Activated B cell treated with CpG ODN at 0.5 μM for 24 hours (primary cell): ENCODE measurements around the gene PARP6. TPM values are rescaled to one million over a fixed set of nuclear protein-coding genes. Genes with fewer than 3 reads are reported as not detected.

Source experiments
- ATAC-seq: fragments of 200-7000 bp; cut with Tn5 transposase; one replicate; pipeline ENCODE4 v1.10.0; 2021; ENCODE audit warnings: low read depth, mild to moderate bottlenecking, moderate library complexity
- CTCF ChIA-PET: fragments of 350-600 bp; sonication (Branson Sonifier 250); formaldehyde crosslinking; loops from one replicate; lab custom pipeline; 2021; ENCODE audit warnings: antibody characterized with exemption; lab: Charles Lee
- POLR2A ChIA-PET: fragments of 350-600 bp; sonication (Branson Sonifier 250); formaldehyde crosslinking; loops from one replicate; lab custom pipeline; 2021; ENCODE audit warnings: antibody characterized with exemption; lab: Charles Lee
- DNase-seq: peaks from one replicate; pipeline ENCODE4 v3.0.0; 2022
- H3K27ac Mint-ChIP-seq: one replicate; pipeline ENCODE4 v1.8.0; 2020; ENCODE audit warnings: mixed read lengths
- H3K27me3 Mint-ChIP-seq: one replicate; pipeline ENCODE4 v1.8.0; 2021; ENCODE audit warnings: mixed read lengths
- H3K36me3 Mint-ChIP-seq: one replicate; pipeline ENCODE4 v1.8.0; 2021; ENCODE audit warnings: low read depth, mixed read lengths
- H3K4me1 Mint-ChIP-seq: one replicate; pipeline ENCODE4 v1.8.0; 2021; ENCODE audit warnings: mixed read lengths
- H3K4me3 Mint-ChIP-seq: one replicate; pipeline ENCODE4 v1.8.0; 2020; ENCODE audit warnings: mild to moderate bottlenecking, mixed read lengths
- H3K9me3 Mint-ChIP-seq: one replicate; pipeline ENCODE4 v1.8.0; 2020; ENCODE audit warnings: mixed read lengths
- intact Hi-C: fragments of 100-400 bp; cut with micrococcal nuclease; formaldehyde crosslinking; loops from one replicate; pipeline ENCODE4 v1.15.1; 2024
- total RNA-seq: library from RNA; stranded (reverse); gene quantifications from 2 replicates; pipeline ENCODE4 v1.2.3, GENCODE V29; 2022
- TF ChIP-seq, protein P1 (sequence below): fragments of 200-600 bp; IDR thresholded peaks from one replicate; pipeline ENCODE4 v1.8.0; 2022; ENCODE audit warnings: antibody characterized with exemption, mild to moderate bottlenecking

PARP6 gene
- total RNA-seq, 1 donor from 2014 or later: 81.4 TPM

DNA sequence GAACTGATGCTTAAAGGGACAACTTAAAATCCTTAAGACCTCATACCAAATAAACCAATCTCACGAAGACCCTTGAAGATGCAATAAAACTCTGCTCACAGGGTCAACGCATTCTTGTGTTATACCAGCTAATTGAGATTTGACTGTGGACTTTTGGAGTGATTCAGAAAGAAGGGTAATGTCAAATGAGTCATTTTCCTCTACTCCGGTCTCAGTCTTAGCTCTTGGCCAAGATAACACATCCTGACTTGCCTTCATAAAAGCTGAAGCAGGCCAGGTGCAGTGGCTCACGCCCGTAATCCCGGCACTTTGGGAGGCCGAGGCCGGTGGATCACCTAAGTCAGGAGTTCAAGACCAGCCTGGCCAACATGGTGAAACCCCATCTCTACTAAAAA is 45.2 kb downstream of the PARP6 start:
- no peaks in the 10 kb centered on the region for H3K9me3 Mint-ChIP-seq
- H3K4me3 Mint-ChIP-seq: peak overlapping the region; percentile 96
- DNase-seq (no peak), ATAC-seq (no peak)
- intact Hi-C loops: no loop called here
- H3K36me3 Mint-ChIP-seq: peaks cover 51% of the 10 kb centered on the region
- CTCF ChIA-PET: interaction anchor here (1.1 to 2.9 kb wide), 10 partner anchors 12 to 246 kb away, joined by 3 to 40 read pairs (median 5); partner anchors contain the start of gene GRAMD2A
- H3K4me1 Mint-ChIP-seq: peaks cover 68% of the 10 kb centered on the region
- no peaks in the 10 kb centered on the region for H3K27me3 Mint-ChIP-seq
- POLR2A ChIA-PET: interaction anchor here (0.6 to 6.5 kb wide), 17 partner anchors 10 to 247 kb away, joined by 3 to 113 read pairs (median 7); partner anchors contain the start of genes ARIH1, CELF6, GRAMD2A and HEXA
- H3K27ac Mint-ChIP-seq: peak overlapping the region; percentile 94
- TF ChIP-seq, protein P1, sequence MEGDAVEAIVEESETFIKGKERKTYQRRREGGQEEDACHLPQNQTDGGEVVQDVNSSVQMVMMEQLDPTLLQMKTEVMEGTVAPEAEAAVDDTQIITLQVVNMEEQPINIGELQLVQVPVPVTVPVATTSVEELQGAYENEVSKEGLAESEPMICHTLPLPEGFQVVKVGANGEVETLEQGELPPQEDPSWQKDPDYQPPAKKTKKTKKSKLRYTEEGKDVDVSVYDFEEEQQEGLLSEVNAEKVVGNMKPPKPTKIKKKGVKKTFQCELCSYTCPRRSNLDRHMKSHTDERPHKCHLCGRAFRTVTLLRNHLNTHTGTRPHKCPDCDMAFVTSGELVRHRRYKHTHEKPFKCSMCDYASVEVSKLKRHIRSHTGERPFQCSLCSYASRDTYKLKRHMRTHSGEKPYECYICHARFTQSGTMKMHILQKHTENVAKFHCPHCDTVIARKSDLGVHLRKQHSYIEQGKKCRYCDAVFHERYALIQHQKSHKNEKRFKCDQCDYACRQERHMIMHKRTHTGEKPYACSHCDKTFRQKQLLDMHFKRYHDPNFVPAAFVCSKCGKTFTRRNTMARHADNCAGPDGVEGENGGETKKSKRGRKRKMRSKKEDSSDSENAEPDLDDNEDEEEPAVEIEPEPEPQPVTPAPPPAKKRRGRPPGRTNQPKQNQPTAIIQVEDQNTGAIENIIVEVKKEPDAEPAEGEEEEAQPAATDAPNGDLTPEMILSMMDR: no peak

GRCh38 chr15:72223278-72223677 is 49.1 kb downstream of the PARP6 start:
- Mint-ChIP-seq H3K4me3 (no peak overlapping the region), H3K27ac (no peak overlapping the region), H3K9me3 (no peaks in the 10 kb centered on the region), H3K27me3 (no peaks in the 10 kb centered on the region), H3K36me3 (peaks cover 74% of the 10 kb centered on the region), H3K4me1 (peaks cover 67% of the 10 kb centered on the region)
- CTCF ChIA-PET: no interaction called here
- intact Hi-C loops: no loop called here
- TF ChIP-seq, protein P1: no peak
- no peak for DNase-seq
- no peak for ATAC-seq
- POLR2A ChIA-PET: no interaction called here

DNA sequence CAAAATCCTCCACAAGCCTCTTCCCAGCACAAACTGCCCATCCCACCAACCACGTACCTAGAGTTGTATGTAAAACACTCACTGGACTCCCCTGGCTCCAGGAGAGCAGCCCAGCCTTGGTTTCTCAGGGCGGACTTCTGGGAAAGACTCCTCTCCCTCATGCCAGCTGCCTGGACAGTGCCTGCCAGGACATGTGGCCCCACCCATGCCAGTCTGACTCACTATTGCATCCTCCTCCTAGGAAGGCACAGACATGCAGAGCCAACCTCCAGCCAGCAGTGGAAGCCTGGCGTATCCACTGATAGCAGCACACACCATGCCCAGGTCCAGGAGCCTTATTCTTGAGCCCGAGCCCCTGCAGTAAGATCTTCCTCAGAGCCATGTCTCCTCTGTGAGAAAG is 50.0 kb downstream of the PARP6 start:
- Mint-ChIP-seq H3K4me1 (peaks cover 61% of the 10 kb centered on the region), H3K27ac (peak overlapping the region; percentile 30), H3K9me3 (no peaks in the 10 kb centered on the region), H3K4me3 (no peak overlapping the region), H3K27me3 (no peaks in the 10 kb centered on the region), H3K36me3 (peaks cover 81% of the 10 kb centered on the region)
- no peak for ATAC-seq
- TF ChIP-seq, protein P1: no peak
- CTCF ChIA-PET: interaction anchor here (0.9 kb wide), 1 partner anchor 23 kb away, joined by 3 read pairs; no protein-coding TSS in a partner anchor
- intact Hi-C loops: no loop called here
- POLR2A ChIA-PET: interaction anchor here (0.7 to 2.4 kb wide), 4 partner anchors 9 to 56 kb away, joined by 3 to 12 read pairs (median 6); partner anchors contain the start of gene PKM
- DNase-seq: no peak

DNA sequence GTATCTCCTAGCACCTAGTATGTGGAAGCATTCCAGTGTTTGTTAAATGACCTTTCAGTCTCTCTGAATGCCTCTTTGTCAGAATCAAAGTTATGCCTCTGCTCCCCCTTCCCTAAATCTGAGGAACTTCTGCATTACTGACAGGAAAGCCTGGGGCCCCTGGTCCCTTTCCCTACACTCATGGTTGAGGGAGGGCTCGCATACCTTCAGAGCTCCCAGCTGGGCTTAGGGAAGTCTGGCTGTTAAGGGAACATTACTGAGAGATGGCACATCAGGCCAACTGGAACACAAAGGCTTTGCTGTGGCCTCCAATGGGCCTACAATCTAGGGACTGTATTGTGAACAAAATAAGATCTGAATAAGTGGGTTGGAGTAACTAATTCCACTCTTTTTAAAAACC is 51.7 kb downstream of the PARP6 start:
- no peaks in the 10 kb centered on the region for H3K9me3 Mint-ChIP-seq
- no peaks in the 10 kb centered on the region for H3K27me3 Mint-ChIP-seq
- POLR2A ChIA-PET: interaction anchor here (1.4 to 2.4 kb wide), 2 partner anchors 9 to 11 kb away, joined by 4 to 9 read pairs; partner anchors contain the start of gene PKM
- H3K36me3 Mint-ChIP-seq: peaks cover 86% of the 10 kb centered on the region
- H3K27ac Mint-ChIP-seq: no peak overlapping the region
- peaks cover 45% of the 10 kb centered on the region for H3K4me1 Mint-ChIP-seq
- DNase-seq (no peak), ATAC-seq (no peak)
- TF ChIP-seq, protein P1: no peak
- intact Hi-C loops: no loop called here
- H3K4me3 Mint-ChIP-seq: no peak overlapping the region
- CTCF ChIA-PET: no interaction called here

DNA sequence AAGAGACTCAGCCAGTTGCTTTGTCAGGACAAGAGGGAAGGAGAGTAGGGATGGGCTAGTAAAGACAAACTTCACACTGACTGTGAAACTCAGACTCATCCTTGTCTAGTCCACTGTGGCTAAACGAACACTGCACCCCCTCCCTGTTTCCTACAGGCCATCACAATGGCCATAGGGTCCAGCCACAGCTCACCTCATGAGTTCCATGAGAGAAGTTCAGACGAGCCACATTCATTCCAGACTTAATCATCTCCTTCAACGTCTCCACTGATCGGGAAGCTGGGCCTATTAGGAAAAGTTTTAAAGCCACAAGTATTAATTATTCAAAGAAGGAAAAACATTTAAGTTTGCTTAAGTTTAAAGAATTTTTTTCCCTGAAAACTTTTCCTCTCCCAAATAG is 55.1 kb downstream of the PARP6 start:
- H3K36me3 Mint-ChIP-seq: peaks cover 90% of the 10 kb centered on the region
- no peak for ATAC-seq

More for the DNA sequence above, 55.1 kb downstream of the PARP6 start:
- Mint-ChIP-seq H3K9me3 (no peaks in the 10 kb centered on the region), H3K27me3 (no peaks in the 10 kb centered on the region), H3K4me3 (no peak overlapping the region), H3K4me1 (peaks cover 18% of the 10 kb centered on the region), H3K27ac (no peak overlapping the region)
- ChIA-PET POLR2A (interaction anchor here (0.7 to 1.3 kb wide), 2 partner anchors 10 to 20 kb away, joined by 3 read pairs; partner anchors contain the start of gene GRAMD2A), CTCF (interaction anchor here (0.5 to 1.1 kb wide), 2 partner anchors 9 to 24 kb away, joined by 3 read pairs; no protein-coding TSS in a partner anchor)
- no peak for DNase-seq
- TF ChIP-seq, protein P1: no peak
- intact Hi-C loops: no loop called here
